ENCODE measurements around the gene VPS13D.

Gene VPS13D

GRCh38 chr1:12465126-12465525 lies 235.3 kb downstream of the VPS13D start:
- Histone ChIP-seq H4K91ac (ENCODE audit: low read length) (no peak overlapping the region), H3K4me1 (ENCODE audit: control insufficient read depth, insufficient read depth, low read depth, low read length) (peaks cover 12% of the 10 kb centered on the region), H3K79me1 (replicated peaks; ENCODE audit: low read length, poor library complexity, severe bottlenecking) (no peaks in the 10 kb centered on the region), H3K9ac (ENCODE audit: low read length) (peak overlapping the region; percentile 48), H3K14ac (ENCODE audit: low read length in 2 of 2) (no peak overlapping the region), H3K4ac (ENCODE audit: low read depth in 1 of 2, low read length in 2 of 2) (no peak overlapping the region), H3K4me3 (ENCODE audit: insufficient read depth in 1 of 2, low read depth in 1 of 2, low read length in 2 of 2) (peak overlapping the region in 1 of 2 experiments; percentile 25), H3K27ac (ENCODE audit: low read length, poor library complexity, severe bottlenecking) (no peak overlapping the region), H2BK120ac (ENCODE audit: low read depth, low read length) (no peak overlapping the region), H3K18ac (ENCODE audit: low read depth in 1 of 2, low read length in 2 of 2) (no peak overlapping the region), H2BK5ac (ENCODE audit: low read depth, low read length, poor library complexity, severe bottlenecking) (no peak overlapping the region), H3K23ac (ENCODE audit: low read length in 2 of 2) (no peak overlapping the region), H3K27me3 (ENCODE audit: control insufficient read depth in 1 of 2, insufficient read depth in 1 of 2, low read length in 2 of 2) (no peaks in the 10 kb centered on the region), H2AFZ (ENCODE audit: low read depth, low read length) (no peak overlapping the region), H2BK12ac (ENCODE audit: low read length in 2 of 2) (no peak overlapping the region), H2AK5ac (ENCODE audit: low read length, severe bottlenecking) (no peak overlapping the region), H4K8ac (ENCODE audit: low read length) (no peak overlapping the region), H3K9me3 (ENCODE audit: control insufficient read depth, low read length) (no peaks in the 10 kb centered on the region), H2BK15ac (ENCODE audit: low read depth, poor library complexity, severe bottlenecking) (no peak overlapping the region), H3K36me3 (ENCODE audit: control insufficient read depth in 1 of 2, insufficient read depth in 2 of 2, low read depth in 1 of 2, low read length in 2 of 2) (peaks cover 7 to 11% of the 10 kb centered on the region in 2 experiments), H3K4me2 (ENCODE audit: low read length, poor library complexity, severe bottlenecking) (no peak overlapping the region)
- no peak for DNase-seq
- WGBS, result 90% methylated on average over 3 of the region's 3 CpGs

- H4K8ac ChIP-seq (ENCODE audit: low read length), result no peak overlapping the region
- no peak overlapping the region for H3K27ac ChIP-seq (ENCODE audit: low read length, poor library complexity, severe bottlenecking)
- no peak overlapping the region for H3K14ac ChIP-seq (ENCODE audit: low read length in 2 of 2)
- H3K36me3 ChIP-seq (ENCODE audit: control insufficient read depth in 1 of 2, insufficient read depth in 2 of 2, low read depth in 1 of 2, low read length in 2 of 2), result peaks cover 6 to 9% of the 10 kb centered on the region in 2 experiments
- no peak overlapping the region for H4K91ac ChIP-seq (ENCODE audit: low read length)
- WGBS, result 100% methylated on average over 4 of the region's 5 CpGs
- H3K23ac ChIP-seq (ENCODE audit: low read length in 2 of 2), result no peak overlapping the region
- no peaks in the 10 kb centered on the region for H3K9me3 ChIP-seq (ENCODE audit: control insufficient read depth, low read length)
- H3K4me1 ChIP-seq (ENCODE audit: control insufficient read depth, insufficient read depth, low read depth, low read length), result peaks cover 9% of the 10 kb centered on the region
- no peak overlapping the region for H2BK120ac ChIP-seq (ENCODE audit: low read depth, low read length)
- no peak overlapping the region for H2AK5ac ChIP-seq (ENCODE audit: low read length, severe bottlenecking)
- no peak overlapping the region for H3K4ac ChIP-seq (ENCODE audit: low read depth in 1 of 2, low read length in 2 of 2)
- DNase-seq, result no peak
- no peak overlapping the region for H3K4me3 ChIP-seq (ENCODE audit: insufficient read depth in 1 of 2, low read depth in 1 of 2, low read length in 2 of 2)
- H2BK5ac ChIP-seq (ENCODE audit: low read depth, low read length, poor library complexity, severe bottlenecking), result no peak overlapping the region
- no peak overlapping the region for H3K18ac ChIP-seq (ENCODE audit: low read depth in 1 of 2, low read length in 2 of 2)
- no peaks in the 10 kb centered on the region for H3K27me3 ChIP-seq (ENCODE audit: control insufficient read depth in 1 of 2, insufficient read depth in 1 of 2, low read length in 2 of 2)
- H3K9ac ChIP-seq (ENCODE audit: low read length), result no peak overlapping the region
- H2BK12ac ChIP-seq (ENCODE audit: low read length in 2 of 2), result no peak overlapping the region
- no peak overlapping the region for H3K4me2 ChIP-seq (ENCODE audit: low read length, poor library complexity, severe bottlenecking)
- H2BK15ac ChIP-seq (ENCODE audit: low read depth, poor library complexity, severe bottlenecking), result no peak overlapping the region
- no peaks in the 10 kb centered on the region for H3K79me1 ChIP-seq (replicated peaks; ENCODE audit: low read length, poor library complexity, severe bottlenecking)
- no peak overlapping the region for H2AFZ ChIP-seq (ENCODE audit: low read depth, low read length)
Measured at GRCh38 chr1:12466816-12467215, 237.0 kb downstream of the VPS13D start.

- no peak overlapping the region for H3K14ac ChIP-seq (ENCODE audit: low read length in 2 of 2)
- WGBS, result 100% methylated on average over 2 of the region's 6 CpGs
- H2BK15ac ChIP-seq (ENCODE audit: low read depth, poor library complexity, severe bottlenecking), result no peak overlapping the region
- H3K9me3 ChIP-seq (ENCODE audit: control insufficient read depth, low read length), result no peaks in the 10 kb centered on the region
- no peak overlapping the region for H3K18ac ChIP-seq (ENCODE audit: low read depth in 1 of 2, low read length in 2 of 2)
- H3K36me3 ChIP-seq (ENCODE audit: control insufficient read depth in 1 of 2, insufficient read depth in 2 of 2, low read depth in 1 of 2, low read length in 2 of 2), result peaks cover 3 to 4% of the 10 kb centered on the region in 2 experiments
- H3K4ac ChIP-seq (ENCODE audit: low read depth in 1 of 2, low read length in 2 of 2), result no peak overlapping the region
- H3K79me1 ChIP-seq (replicated peaks; ENCODE audit: low read length, poor library complexity, severe bottlenecking), result no peaks in the 10 kb centered on the region
- H3K9ac ChIP-seq (ENCODE audit: low read length), result no peak overlapping the region
- no peak overlapping the region for H3K23ac ChIP-seq (ENCODE audit: low read length in 2 of 2)
- no peak overlapping the region for H4K91ac ChIP-seq (ENCODE audit: low read length)
- no peak for DNase-seq
- H3K4me1 ChIP-seq (ENCODE audit: control insufficient read depth, insufficient read depth, low read depth, low read length), result peaks cover 5% of the 10 kb centered on the region
- no peak overlapping the region for H4K8ac ChIP-seq (ENCODE audit: low read length)
- no peak overlapping the region for H3K27ac ChIP-seq (ENCODE audit: low read length, poor library complexity, severe bottlenecking)
- no peak overlapping the region for H3K4me2 ChIP-seq (ENCODE audit: low read length, poor library complexity, severe bottlenecking)
- no peak overlapping the region for H2BK12ac ChIP-seq (ENCODE audit: low read length in 2 of 2)
- H3K27me3 ChIP-seq (ENCODE audit: control insufficient read depth in 1 of 2, insufficient read depth in 1 of 2, low read length in 2 of 2), result peaks cover 0 to 2% of the 10 kb centered on the region in 2 experiments
- H2AK5ac ChIP-seq (ENCODE audit: low read length, severe bottlenecking), result no peak overlapping the region
- H2BK120ac ChIP-seq (ENCODE audit: low read depth, low read length), result no peak overlapping the region
- no peak overlapping the region for H2AFZ ChIP-seq (ENCODE audit: low read depth, low read length)
- no peak overlapping the region for H2BK5ac ChIP-seq (ENCODE audit: low read depth, low read length, poor library complexity, severe bottlenecking)
- H3K4me3 ChIP-seq (ENCODE audit: insufficient read depth in 1 of 2, low read depth in 1 of 2, low read length in 2 of 2), result no peak overlapping the region
Measured at GRCh38 chr1:12467570-12468286, 237.9 kb downstream of the VPS13D start.

- H3K36me3 ChIP-seq (ENCODE audit: control insufficient read depth in 1 of 2, insufficient read depth in 2 of 2, low read depth in 1 of 2, low read length in 2 of 2), result peaks cover 3% of the 10 kb centered on the region in 2 experiments
- H3K79me1 ChIP-seq (replicated peaks; ENCODE audit: low read length, poor library complexity, severe bottlenecking), result no peaks in the 10 kb centered on the region
- no peak for DNase-seq
- H2AK5ac ChIP-seq (ENCODE audit: low read length, severe bottlenecking), result no peak overlapping the region
- H3K27me3 ChIP-seq (ENCODE audit: control insufficient read depth in 1 of 2, insufficient read depth in 1 of 2, low read length in 2 of 2), result peaks cover 0 to 5% of the 10 kb centered on the region in 2 experiments
- H3K14ac ChIP-seq (ENCODE audit: low read length in 2 of 2), result no peak overlapping the region
- H3K27ac ChIP-seq (ENCODE audit: low read length, poor library complexity, severe bottlenecking), result no peak overlapping the region
- no peaks in the 10 kb centered on the region for H3K9me3 ChIP-seq (ENCODE audit: control insufficient read depth, low read length)
- H2BK12ac ChIP-seq (ENCODE audit: low read length in 2 of 2), result no peak overlapping the region
- H2BK15ac ChIP-seq (ENCODE audit: low read depth, poor library complexity, severe bottlenecking), result no peak overlapping the region
- no peak overlapping the region for H3K4me3 ChIP-seq (ENCODE audit: insufficient read depth in 1 of 2, low read depth in 1 of 2, low read length in 2 of 2)
- no peak overlapping the region for H3K4me2 ChIP-seq (ENCODE audit: low read length, poor library complexity, severe bottlenecking)
- H2AFZ ChIP-seq (ENCODE audit: low read depth, low read length), result no peak overlapping the region
- WGBS, result 100% methylated on average over 1 of the region's 2 CpGs
- H3K4me1 ChIP-seq (ENCODE audit: control insufficient read depth, insufficient read depth, low read depth, low read length), result peaks cover 4% of the 10 kb centered on the region
- no peak overlapping the region for H4K91ac ChIP-seq (ENCODE audit: low read length)
- no peak overlapping the region for H3K23ac ChIP-seq (ENCODE audit: low read length in 2 of 2)
- no peak overlapping the region for H3K9ac ChIP-seq (ENCODE audit: low read length)
- H2BK120ac ChIP-seq (ENCODE audit: low read depth, low read length), result no peak overlapping the region
- no peak overlapping the region for H4K8ac ChIP-seq (ENCODE audit: low read length)
- no peak overlapping the region for H2BK5ac ChIP-seq (ENCODE audit: low read depth, low read length, poor library complexity, severe bottlenecking)
- no peak overlapping the region for H3K18ac ChIP-seq (ENCODE audit: low read depth in 1 of 2, low read length in 2 of 2)
- H3K4ac ChIP-seq (ENCODE audit: low read depth in 1 of 2, low read length in 2 of 2), result no peak overlapping the region
Measured at GRCh38 chr1:12468323-12468722, 238.5 kb downstream of the VPS13D start.

All from mesenchymal stem cell (in vitro differentiated cells and primary cell).